RPMI8226 (cell line): ENCODE data around the gene FAM114A2.
"Not testable (repeated sequence)": the region's sequence is repeated elsewhere in the genome, so short reads cannot be mapped to it uniquely, and the experiment has no call there.

Experiments
- DNase-seq: peaks from one replicate; pipeline ENCODE4 v3.0.0-alpha.2; 2015

FAM114A2 gene

DNA sequence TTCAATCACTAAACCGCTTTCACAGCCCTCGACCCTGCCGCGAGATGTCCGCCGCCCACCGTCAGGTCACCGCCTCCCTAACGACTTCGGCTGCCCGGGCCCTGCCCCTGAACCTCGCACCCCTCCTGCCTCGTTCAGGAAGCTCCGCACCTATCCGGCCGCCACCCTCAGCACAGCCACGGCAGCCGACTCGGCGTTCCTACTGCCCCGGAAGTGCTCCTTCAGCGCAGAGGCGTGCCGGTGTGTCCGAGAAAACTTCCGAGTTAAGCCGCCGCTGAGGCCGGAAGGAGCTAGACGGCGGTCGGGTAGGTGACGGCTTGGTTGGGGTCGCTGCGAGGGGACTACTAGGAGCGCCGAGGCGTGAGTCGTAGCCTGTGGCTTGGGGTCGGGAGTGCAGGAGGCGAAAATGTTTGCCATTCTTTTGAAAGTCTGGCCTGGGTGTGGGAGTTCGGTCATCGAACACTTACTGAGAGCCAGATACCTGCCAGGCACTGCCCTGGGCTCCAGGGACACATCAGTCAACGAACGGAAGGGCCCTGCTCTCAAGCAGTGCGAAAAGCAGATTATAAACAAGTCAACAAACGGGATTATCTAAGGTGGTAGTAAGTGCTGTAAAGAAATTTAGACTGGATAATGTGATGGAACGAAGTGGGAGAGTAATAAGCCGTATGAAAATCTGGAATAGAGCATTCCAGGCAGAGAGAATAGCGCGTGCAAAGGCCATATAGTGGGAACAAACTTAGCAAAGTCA, at the start of gene FAM114A2, which contains the start of gene MFAP3:
TSS of gene FAM114A2 (minus strand) at position 204 of the 751 bp plus-strand sequence. CDS start 3,957 bp downstream, outside the sequence.
TSS of gene MFAP3 (plus strand) at position 261 of the 751 bp plus-strand sequence. CDS start 10,756 bp downstream, outside the sequence.
- peak; percentile 94 for DNase-seq

DNA sequence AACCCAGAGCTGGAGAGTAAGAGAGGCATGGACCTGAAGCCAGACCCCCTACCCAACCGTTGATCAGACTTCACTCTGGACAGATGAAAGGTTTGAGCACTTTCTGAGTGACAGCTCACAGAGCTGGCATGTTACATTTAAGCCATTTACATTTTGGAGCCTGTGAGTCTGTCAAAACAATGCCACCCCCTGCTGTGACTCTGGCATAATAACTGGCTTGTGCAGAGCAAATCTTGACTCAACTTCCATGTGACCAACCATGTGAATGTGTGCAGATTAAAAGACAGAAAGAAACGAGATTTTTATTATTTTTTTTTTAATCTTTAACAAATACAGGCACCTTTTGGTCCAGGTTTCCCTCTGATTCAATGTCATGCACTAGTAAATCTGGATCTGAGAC, 48.5 kb upstream of the FAM114A2 start:
- DNase-seq = no peak

GRCh38 chr5:154086641-154087040, 47.9 kb upstream of the FAM114A2 start:
- DNase-seq = no peak

DNA sequence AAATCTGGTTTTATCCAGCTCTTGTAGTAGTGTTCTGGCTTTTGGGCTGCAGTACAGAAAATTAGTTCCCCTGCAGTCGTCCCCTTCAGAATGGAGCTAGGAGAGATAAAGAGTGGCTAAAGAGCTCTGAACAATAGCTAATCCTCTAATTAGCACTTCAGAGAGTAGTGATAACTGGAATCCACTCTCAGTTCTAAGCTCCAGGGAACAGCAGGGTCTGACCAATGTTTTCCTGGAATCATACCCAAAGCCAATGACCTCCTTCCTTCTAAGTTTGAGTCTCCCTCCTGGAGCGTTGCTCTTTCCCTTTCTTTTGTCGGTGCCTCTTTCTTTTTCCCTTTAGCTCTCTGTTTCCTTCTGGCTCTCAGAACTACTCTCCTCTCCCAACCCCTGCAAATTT, 47.4 kb upstream of the FAM114A2 start:
- DNase-seq = no peak

- no peak for DNase-seq
These were observed 45.4 kb upstream of the FAM114A2 start for GRCh38 chr5:154084062-154084639.

- no peak for DNase-seq
These were observed 42.5 kb upstream of the FAM114A2 start for GRCh38 chr5:154081246-154081645.

- no peak for DNase-seq
These were observed 39.6 kb upstream of the FAM114A2 start for GRCh38 chr5:154078272-154078671.

GRCh38 chr5:154077696-154078095, 39.0 kb upstream of the FAM114A2 start:
- no peak for DNase-seq

- DNase-seq = no peak
These were observed 37.7 kb upstream of the FAM114A2 start for GRCh38 chr5:154076240-154076922.

DNA sequence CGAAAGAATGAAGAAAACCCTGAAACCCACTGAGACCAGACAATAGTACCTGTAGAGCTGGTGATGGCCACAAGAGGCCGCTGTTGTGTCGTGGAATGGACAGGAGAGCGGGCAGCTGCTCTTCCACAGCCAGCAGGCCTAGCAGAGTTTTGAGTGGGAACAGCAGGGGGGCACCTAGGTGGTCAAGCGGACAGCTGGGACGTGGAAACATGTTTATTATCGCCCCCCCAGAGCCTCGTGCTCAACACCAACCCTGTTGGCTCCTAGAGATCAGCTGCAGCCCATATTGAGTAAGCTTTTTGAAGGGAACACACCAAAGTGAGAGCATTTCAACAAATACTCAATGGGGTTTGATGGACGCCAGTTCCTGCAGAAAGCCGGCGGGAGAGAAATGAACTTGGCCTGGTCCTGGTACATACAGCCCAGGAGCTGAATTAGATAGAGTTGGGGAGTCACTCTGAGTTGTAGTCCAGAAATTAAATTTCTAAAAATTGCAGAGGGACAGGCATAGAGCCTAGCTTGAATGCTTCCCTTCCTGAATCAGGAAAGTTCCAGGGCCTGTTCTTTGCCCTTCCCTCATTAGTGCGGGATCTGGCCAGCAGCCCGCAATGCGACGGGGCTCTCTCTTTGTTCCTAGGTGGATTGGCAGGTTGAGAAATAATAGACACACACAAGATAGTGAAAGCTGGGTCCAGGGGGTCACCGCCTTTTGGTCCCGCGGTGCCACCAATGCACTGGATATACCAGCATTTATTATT, 33.9 kb upstream of the FAM114A2 start:
- peak; percentile 81 for DNase-seq

- DNase-seq = no peak
These were observed 33.2 kb upstream of the FAM114A2 start for GRCh38 chr5:154071799-154072413.

- not testable (repeated sequence) for DNase-seq
These were observed 31.1 kb upstream of the FAM114A2 start for GRCh38 chr5:154069854-154070253.

DNA sequence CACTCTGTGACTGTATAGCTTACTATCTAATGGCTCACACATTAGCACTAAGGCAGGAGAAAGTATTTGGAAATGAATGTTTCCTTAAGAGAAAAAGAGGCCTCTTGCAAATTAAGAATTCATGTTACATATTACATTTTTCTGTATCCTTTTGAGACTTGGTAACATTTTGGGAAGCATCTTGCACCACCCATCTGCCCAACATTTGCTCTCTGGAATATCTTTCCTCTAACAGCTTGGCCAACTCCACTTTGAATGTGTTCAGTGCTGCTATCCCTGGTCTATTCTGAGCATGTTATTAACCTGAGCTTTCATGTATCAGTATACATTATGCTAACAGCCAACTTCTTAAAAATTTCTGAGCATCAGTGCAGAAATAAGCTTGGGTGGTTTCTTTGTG, 27.3 kb upstream of the FAM114A2 start:
- DNase-seq = no peak

- DNase-seq = no peak
These were observed 24.7 kb upstream of the FAM114A2 start for GRCh38 chr5:154063372-154063771.

DNA sequence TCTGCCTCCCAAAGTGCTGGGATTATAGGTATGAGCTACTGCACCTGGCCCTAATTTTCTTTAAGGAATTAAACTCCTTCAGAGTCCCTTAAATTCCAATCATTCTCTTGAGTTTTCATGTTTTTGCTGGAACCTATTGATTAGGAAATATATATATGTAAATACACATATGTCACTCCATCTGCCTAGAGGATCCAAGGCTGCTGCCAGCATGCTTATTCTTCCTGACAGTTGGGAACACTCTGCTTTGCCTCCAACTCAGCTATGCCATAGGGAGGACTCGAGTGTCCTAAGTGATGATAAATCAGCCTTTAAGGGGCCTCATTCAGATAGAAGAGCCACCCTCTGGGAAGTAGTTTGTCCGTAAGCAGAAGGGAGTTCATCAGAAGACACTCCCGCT, 21.9 kb upstream of the FAM114A2 start:
- no peak for DNase-seq

- peak; percentile 69 for DNase-seq
These were observed 20.9 kb upstream of the FAM114A2 start for GRCh38 chr5:154059583-154059982.

- DNase-seq = peak; percentile 73
These were observed 20.3 kb upstream of the FAM114A2 start for GRCh38 chr5:154059039-154059430.

GRCh38 chr5:154058055-154059038, 19.6 kb upstream of the FAM114A2 start:
- DNase-seq = peak; percentile 89

DNA sequence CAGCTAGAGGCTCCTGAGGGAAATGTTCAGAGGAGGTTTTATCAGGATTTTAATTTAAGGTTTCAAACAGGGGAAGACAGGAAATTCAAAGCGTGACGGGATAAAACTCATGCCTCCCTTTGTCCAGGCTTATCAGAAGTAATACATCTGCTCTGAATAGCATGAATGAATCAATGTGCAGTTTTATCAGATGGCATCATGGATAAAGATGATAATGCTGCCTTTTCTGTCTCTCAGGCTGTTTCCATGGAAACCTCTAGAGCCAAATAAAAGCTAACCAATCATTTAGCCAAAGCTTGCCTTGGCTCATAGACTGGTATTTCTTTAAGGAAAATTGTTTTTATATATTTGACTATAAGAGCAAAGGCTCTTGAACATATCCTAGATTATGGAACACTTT, 16.5 kb upstream of the FAM114A2 start:
- no peak for DNase-seq

- DNase-seq = no peak
These were observed 14.8 kb upstream of the FAM114A2 start for GRCh38 chr5:154053468-154053867.

DNA sequence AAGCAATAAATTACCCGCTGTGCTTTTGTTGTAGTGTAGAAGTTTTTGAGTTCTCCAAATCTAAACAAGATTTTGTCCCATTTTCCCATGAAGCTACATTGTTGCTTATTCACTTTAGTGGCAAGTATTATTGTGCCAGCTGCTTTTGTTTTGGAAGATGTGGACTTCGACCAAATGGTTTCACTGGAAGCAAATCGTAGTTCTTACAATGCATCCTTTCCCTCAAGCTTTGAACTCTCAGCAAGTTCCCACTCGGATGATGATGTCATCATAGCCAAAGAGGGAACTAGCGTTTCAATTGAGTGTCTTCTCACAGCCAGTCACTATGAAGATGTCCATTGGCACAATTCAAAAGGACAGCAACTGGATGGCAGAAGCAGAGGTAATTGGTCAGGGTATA, 10.9 kb upstream of the FAM114A2 start:
- DNase-seq = no peak
